OCI-LY1 (cell line): Measurements from ENCODE around the gene PTPRCAP.

Experiments used
- CTCF ChIP-seq: fragments of 200-600 bp; sonication (generic), shearing (Covaris generic); IDR thresholded peaks from 2 replicates; pipeline ENCODE4 v1.5.1; 2017; ENCODE audit warnings: mild to moderate bottlenecking, antibody characterized with exemption, low read length, moderate library complexity, mixed read lengths
- EZH2 ChIP-seq: fragments of 200-600 bp; sonication (generic), shearing (Covaris generic); IDR thresholded peaks from 2 replicates; pipeline ENCODE4 v1.8.0; 2017; ENCODE audit warnings: borderline replicate concordance, mixed run types, mild to moderate bottlenecking, antibody characterized with exemption, low read length, moderate library complexity, mixed read lengths

GRCh38 chr11:67463186-67463585 lies 25.7 kb upstream of the PTPRCAP start:
- TF ChIP-seq EZH2 (no peak), CTCF (no peak)
